Transverse colon (tissue), 3 donors: ENCODE data around the gene LSMEM2.
A peak's percentile ranks its signal among the peaks of the same experiment; 100 is the strongest.

ENCODE experiments used
- EP300 ChIP-seq: sonication (generic); formaldehyde crosslinking; IDR thresholded peaks from one replicate; pipeline ENCODE4 v1.6.1; 2017; ENCODE audit warnings: antibody characterized with exemption, low read depth
- POLR2A ChIP-seq: fragments of 450-650 bp; IDR thresholded peaks from one replicate; pipeline ENCODE4 v1.6.1; 2016; ENCODE audit warnings: antibody characterized with exemption, mild to moderate bottlenecking, moderate library complexity
- TF ChIP-seq, protein P1 (sequence below), 5 experiments: fragments of 200-600 bp in 3 of 5; fragments of 450-650 bp in 2 of 5; sonication (generic) in 3 of 5; IDR thresholded peaks; 1 replicate in 2 of 5; 2 replicates in 3 of 5; pipeline ENCODE4 v1.5.1; 2016 to 2017; ENCODE audit warnings: antibody characterized with exemption in 5 of 5, inconsistent platforms in 3 of 5, mild to moderate bottlenecking in 2 of 5, moderate library complexity in 1 of 5

DNA sequence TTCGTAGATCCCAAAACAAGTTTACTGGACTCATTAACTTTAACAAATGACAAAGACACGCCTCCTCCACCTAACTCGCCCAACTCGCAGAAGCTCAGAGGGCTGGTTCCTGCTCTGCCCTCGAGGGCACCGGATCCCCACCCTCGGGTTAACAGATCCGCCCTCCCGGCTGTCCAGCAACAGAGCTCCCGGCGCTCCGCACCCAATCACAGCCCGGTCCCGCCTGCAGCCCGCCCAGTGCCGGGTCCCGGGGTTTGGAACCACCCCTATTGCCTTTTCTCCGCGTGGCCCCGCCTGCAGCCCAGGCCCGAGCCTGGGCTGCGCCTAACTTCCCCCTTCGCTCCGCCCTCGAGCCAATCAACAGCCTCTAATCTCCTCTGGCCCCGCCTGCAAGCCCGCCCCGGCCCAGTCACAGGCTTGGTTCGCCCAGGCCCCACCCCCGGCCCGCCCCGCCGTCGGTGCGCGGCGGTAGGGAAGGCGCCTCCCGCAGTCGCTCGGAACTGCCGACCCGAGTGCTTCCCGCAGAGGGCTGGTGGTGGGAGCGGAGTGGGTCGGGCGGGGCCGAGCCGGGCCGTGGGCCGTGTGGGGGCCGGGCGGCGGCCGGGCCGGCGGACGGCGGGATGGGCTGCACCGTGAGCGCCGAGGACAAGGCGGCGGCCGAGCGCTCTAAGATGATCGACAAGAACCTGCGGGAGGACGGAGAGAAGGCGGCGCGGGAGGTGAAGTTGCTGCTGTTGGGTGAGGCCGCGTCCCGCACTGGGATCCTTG lies 43.0 kb upstream of the LSMEM2 start, which contains the start of gene GNAI2:
- TF ChIP-seq POLR2A (peak; percentile 77), EP300 (no peak)
- TF ChIP-seq, protein P1, sequence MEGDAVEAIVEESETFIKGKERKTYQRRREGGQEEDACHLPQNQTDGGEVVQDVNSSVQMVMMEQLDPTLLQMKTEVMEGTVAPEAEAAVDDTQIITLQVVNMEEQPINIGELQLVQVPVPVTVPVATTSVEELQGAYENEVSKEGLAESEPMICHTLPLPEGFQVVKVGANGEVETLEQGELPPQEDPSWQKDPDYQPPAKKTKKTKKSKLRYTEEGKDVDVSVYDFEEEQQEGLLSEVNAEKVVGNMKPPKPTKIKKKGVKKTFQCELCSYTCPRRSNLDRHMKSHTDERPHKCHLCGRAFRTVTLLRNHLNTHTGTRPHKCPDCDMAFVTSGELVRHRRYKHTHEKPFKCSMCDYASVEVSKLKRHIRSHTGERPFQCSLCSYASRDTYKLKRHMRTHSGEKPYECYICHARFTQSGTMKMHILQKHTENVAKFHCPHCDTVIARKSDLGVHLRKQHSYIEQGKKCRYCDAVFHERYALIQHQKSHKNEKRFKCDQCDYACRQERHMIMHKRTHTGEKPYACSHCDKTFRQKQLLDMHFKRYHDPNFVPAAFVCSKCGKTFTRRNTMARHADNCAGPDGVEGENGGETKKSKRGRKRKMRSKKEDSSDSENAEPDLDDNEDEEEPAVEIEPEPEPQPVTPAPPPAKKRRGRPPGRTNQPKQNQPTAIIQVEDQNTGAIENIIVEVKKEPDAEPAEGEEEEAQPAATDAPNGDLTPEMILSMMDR (IDR thresholded peaks at IDR 0.05): no peak
